ENCODE results near the gene SERPINF2.
"Not testable (repeated sequence)": the region's sequence is repeated elsewhere in the genome, so short reads cannot be mapped to it uniquely, and the experiment has no call there.

SERPINF2 gene

GRCh38 chr17:1789936-1790335 is 47.3 kb downstream of the SERPINF2 start:
- DNase-seq (ENCODE audit: low read depth): no peak

- no peak for DNase-seq (ENCODE audit: low read depth)
Observed at GRCh38 chr17:1792495-1793446, 50.1 kb downstream of the SERPINF2 start.

GRCh38 chr17:1793447-1793806 is 50.8 kb downstream of the SERPINF2 start:
- no peak for DNase-seq (ENCODE audit: low read depth)

GRCh38 chr17:1796800-1797199 is 54.1 kb downstream of the SERPINF2 start:
- DNase-seq (ENCODE audit: low read depth): no peak

- DNase-seq (ENCODE audit: low read depth): no peak
Observed at GRCh38 chr17:1797323-1797722, 54.7 kb downstream of the SERPINF2 start.

GRCh38 chr17:1797846-1798245 is 55.2 kb downstream of the SERPINF2 start:
- not testable (repeated sequence) for DNase-seq (ENCODE audit: low read depth)

GRCh38 chr17:1800240-1800639 is 57.6 kb downstream of the SERPINF2 start:
- no peak for DNase-seq (ENCODE audit: low read depth)

GRCh38 chr17:1800712-1801111 is 58.0 kb downstream of the SERPINF2 start:
- no peak for DNase-seq (ENCODE audit: low read depth)

GRCh38 chr17:1802429-1802828 is 59.8 kb downstream of the SERPINF2 start:
- no peak for DNase-seq (ENCODE audit: low read depth)

GRCh38 chr17:1803280-1803679 is 60.6 kb downstream of the SERPINF2 start:
- no peak for DNase-seq (ENCODE audit: low read depth)
